NOMO-1 treated with dmso at 0.1 percent for 144 hours (cell line): ENCODE results near the gene JUP.

Source experiments
- DNase-seq: peaks from one replicate; lab custom pipeline; 2025; ENCODE audit not compliant: unreplicated experiment; lab: John Stamatoyannopoulos, UW

JUP gene

GRCh38 chr17:41810659-41811548, 24.4 kb upstream of the JUP start:
- DNase-seq, result no peak

- no peak for DNase-seq
These were observed 20.4 kb upstream of the JUP start for GRCh38 chr17:41806685-41807445.

- DNase-seq, result peak; percentile 44
These were observed 16.8 kb upstream of the JUP start for GRCh38 chr17:41803049-41804020.

- no peak for DNase-seq
These were observed 15.1 kb upstream of the JUP start for GRCh38 chr17:41801374-41802271.

- no peak for DNase-seq
These were observed 14.3 kb upstream of the JUP start for GRCh38 chr17:41800601-41801373.

- DNase-seq, result no peak
These were observed 12.9 kb upstream of the JUP start for GRCh38 chr17:41799366-41799765.

GRCh38 chr17:41797377-41797776, 10.9 kb upstream of the JUP start:
- no peak for DNase-seq

GRCh38 chr17:41796121-41796895, 9.8 kb upstream of the JUP start:
- no peak for DNase-seq

GRCh38 chr17:41794540-41794975, 8.0 kb upstream of the JUP start:
- DNase-seq, result no peak

GRCh38 chr17:41793784-41794539, 7.5 kb upstream of the JUP start:
- no peak for DNase-seq

GRCh38 chr17:41792845-41793783, 6.6 kb upstream of the JUP start:
- DNase-seq, result no peak

- no peak for DNase-seq
These were observed 509 bp upstream of the JUP start for GRCh38 chr17:41787021-41787418.

GRCh38 chr17:41785859-41786226, 668 bp downstream of the JUP start:
- DNase-seq, result no peak

- DNase-seq, result no peak
These were observed 1.2 kb downstream of the JUP start for GRCh38 chr17:41785091-41785858.

- DNase-seq, result no peak
These were observed 2.2 kb downstream of the JUP start for GRCh38 chr17:41784207-41784744.

GRCh38 chr17:41782142-41782541, 4.4 kb downstream of the JUP start:
- no peak for DNase-seq
